HepG2 (cell line): ENCODE results near the gene PAFAH1B2. TPM values are rescaled to one million over a fixed set of nuclear protein-coding genes. Genes with fewer than 3 reads are reported as not detected.

ENCODE experiments used
- BATF2 ChIP-seq: sonication (generic); formaldehyde crosslinking; IDR thresholded peaks from 2 replicates; pipeline ENCODE4 v1.8.0; 2022; ENCODE audit warnings: mild to moderate bottlenecking, missing genetic modification reagents, moderate library complexity
- CTCF ChIP-seq: sonication (generic); formaldehyde crosslinking; IDR thresholded peaks from 2 replicates; pipeline ENCODE4 v1.5.0; 2020; ENCODE audit warnings: mild to moderate bottlenecking, missing genetic modification reagents, moderate library complexity
- DMAP1 ChIP-seq: IDR thresholded peaks from 2 replicates; pipeline ENCODE4 v1.6.1; 2016
- DR1 ChIP-seq: sonication (generic); formaldehyde crosslinking; IDR thresholded peaks from 2 replicates; pipeline ENCODE4 v1.8.0; 2021; ENCODE audit warnings: mild to moderate bottlenecking, missing genetic modification reagents, inconsistent platforms
- HNRNPK ChIP-seq: fragments of 200-400 bp; formaldehyde crosslinking; IDR thresholded peaks from 2 replicates; pipeline ENCODE4 v1.6.1; 2018; ENCODE audit warnings: low read length, low read depth, moderate library complexity, mild to moderate bottlenecking; ENCODE audit not compliant: poor library complexity, severe bottlenecking
- HOXD1 ChIP-seq: sonication (generic); formaldehyde crosslinking; IDR thresholded peaks from 2 replicates; pipeline ENCODE4 v1.5.0; 2020; ENCODE audit warnings: missing genetic modification reagents
- KMT2B ChIP-seq: IDR thresholded peaks from 2 replicates; pipeline ENCODE4 v1.6.1; 2016; ENCODE audit warnings: missing genetic modification reagents, missing compliant biosample characterization
- MAX ChIP-seq: IDR thresholded peaks from 2 replicates; pipeline ENCODE4 v1.6.1; 2012; ENCODE audit warnings: inconsistent platforms
- NFYC ChIP-seq: IDR thresholded peaks from 2 replicates; pipeline ENCODE4 v1.6.1; 2016; ENCODE audit warnings: missing genetic modification reagents, missing compliant biosample characterization
- PAXIP1 ChIP-seq: sonication (generic); formaldehyde crosslinking; conservative IDR thresholded peaks from 2 replicates; pipeline ENCODE4 v1.4.0; 2020; ENCODE audit warnings: mild to moderate bottlenecking, missing genetic modification reagents, moderate library complexity
- POLR2A ChIP-seq, 2 experiments: IDR thresholded peaks; 2 replicates each; pipeline ENCODE4 v1.6.1; 2011; ENCODE audit warnings: low read depth in 2 of 2, low read length in 2 of 2, mild to moderate bottlenecking in 1 of 2, moderate library complexity in 1 of 2; ENCODE audit not compliant: insufficient read depth in 1 of 2
- POLR2G ChIP-seq: fragments of 200-400 bp; formaldehyde crosslinking; IDR thresholded peaks from 2 replicates; pipeline ENCODE4 v1.6.1; 2018; ENCODE audit warnings: mild to moderate bottlenecking, low read depth, low read length, moderate library complexity
- RFX1 ChIP-seq: fragments of 450-650 bp; IDR thresholded peaks from 2 replicates; pipeline ENCODE4 v1.6.1; 2017
- SOX6 ChIP-seq, 2 experiments: fragments of 450-650 bp in 1 of 2; sonication (generic) in 1 of 2; formaldehyde crosslinking in 1 of 2; IDR thresholded peaks; 2 replicates each; pipeline versions ENCODE4 v1.4.0 to v1.6.1; 2017 to 2020; ENCODE audit warnings: antibody characterized with exemption in 1 of 2, mild to moderate bottlenecking in 1 of 2, missing genetic modification reagents in 1 of 2
- TAF15 ChIP-seq: fragments of 200-400 bp; formaldehyde crosslinking; IDR thresholded peaks from one replicate; pipeline ENCODE4 v1.6.1; 2018; ENCODE audit warnings: mild to moderate bottlenecking, low read depth, low read length; ENCODE audit not compliant: poor library complexity, severe bottlenecking
- TIGD3 ChIP-seq: sonication (generic); formaldehyde crosslinking; IDR thresholded peaks from 2 replicates; pipeline ENCODE4 v1.5.1; 2020; ENCODE audit warnings: mild to moderate bottlenecking, missing genetic modification reagents, borderline replicate concordance
- ZIK1 ChIP-seq: sonication (generic); formaldehyde crosslinking; IDR thresholded peaks from 2 replicates; pipeline ENCODE4 v1.5.0; 2020; ENCODE audit warnings: mild to moderate bottlenecking, low read depth, missing genetic modification reagents, borderline replicate concordance
- ZNF124 ChIP-seq: sonication (generic); formaldehyde crosslinking; IDR thresholded peaks from 2 replicates; pipeline ENCODE4 v1.4.0; 2020; ENCODE audit warnings: missing genetic modification reagents
- ZNF232 ChIP-seq: sonication (generic); formaldehyde crosslinking; IDR thresholded peaks from 2 replicates; pipeline ENCODE4 v1.4.0; 2020; ENCODE audit warnings: missing genetic modification reagents, borderline replicate concordance
- ZNF501 ChIP-seq: sonication (generic); formaldehyde crosslinking; IDR thresholded peaks from 2 replicates; pipeline ENCODE4 v1.5.1; 2020; ENCODE audit warnings: mild to moderate bottlenecking, moderate library complexity, missing genetic modification reagents
- ZNF547 ChIP-seq: sonication (generic); formaldehyde crosslinking; IDR thresholded peaks from 2 replicates; pipeline ENCODE4 v1.5.1; 2020; ENCODE audit warnings: mild to moderate bottlenecking, missing genetic modification reagents
- polyA plus RNA-seq, 8 experiments: library from polyadenylated mRNA; depleted of rRNA in 3 of 8; stranded (reverse) in 7 of 8; unstranded in 1 of 8; fragments of >200 nt; fragmentation: Illumina TruSeq in 4 of 8; extraction: Trizol in 4 of 8; gene quantifications; 2 replicates each; pipeline versions ENCODE4 v1.2.1 to v1.2.3, GENCODE V29; 2011 to 2016; ENCODE audit warnings: low read depth in 4 of 8, missing spikeins in 1 of 8, mixed read lengths in 1 of 8; ENCODE audit not compliant: insufficient read depth in 1 of 8
- total RNA-seq, 5 experiments: library from RNA; depleted of rRNA; stranded (reverse); fragments of >200 nt; fragmentation: Illumina TruSeq; extraction: Trizol; gene quantifications; 2 replicates each; pipeline ENCODE4 v1.2.3, GENCODE V29; 2016; ENCODE audit warnings: low read depth in 1 of 5

PAFAH1B2 gene
- total and polyA plus RNA-seq, 2 of the 13 experiments (the other 11 are each of a cell fraction or from before 2014, with no cell fraction given), result 28.8 to 104 TPM

GRCh38 chr11:117178210-117179034 lies 34.3 kb downstream of the PAFAH1B2 start, which contains the start of gene SIDT2 (continued):
- TF ChIP-seq PAXIP1 (CRISPR knock-in tag) (peak; percentile 42), CTCF (CRISPR knock-in tag) (no peak), POLR2G (peak; percentile 65), HOXD1 (CRISPR knock-in tag) (0 out of 2 replicates have a peak, but pooled peaks have one; percentile 22), NFYC (CRISPR knock-in tag) (peak; percentile 65), ZNF232 (CRISPR knock-in tag) (0 out of 2 replicates have a peak, but pooled peaks have one; percentile 21), HNRNPK (peak; percentile 76), DR1 (CRISPR knock-in tag) (peak; percentile 24; the same call in 1 of the 2 replicates), ZIK1 (CRISPR knock-in tag) (no peak), KMT2B (peak; percentile 65), TIGD3 (CRISPR knock-in tag) (no peak), ZNF501 (CRISPR knock-in tag) (peak; percentile 31; the same call in 1 of the 2 replicates), DMAP1 (no peak), ZNF124 (CRISPR knock-in tag) (0 out of 2 replicates have a peak, but pooled peaks have one; percentile 27), RFX1 (peak; percentile 28; the same call in 1 of the 2 replicates), SOX6 (IDR thresholded peaks at IDR 0.05) (no peak), SOX6 (CRISPR knock-in tag; IDR thresholded peaks at IDR 0.05) (peak; percentile 30; the same call in 1 of the 2 replicates), ZNF547 (CRISPR knock-in tag) (peak; percentile 52; the same call in 1 of the 2 replicates), BATF2 (CRISPR knock-in tag) (no peak), TAF15 (no peak), MAX (peak; percentile 93), POLR2A (IDR thresholded peaks at IDR 0.05; ENCODE audit: insufficient read depth in 1 of 2, low read depth in 2 of 2, low read length in 2 of 2) (peak; percentile 51 to 65)
